Measurements from ENCODE around the gene CLSTN2. TPM values are rescaled to one million over a fixed set of nuclear protein-coding genes. Genes with fewer than 3 reads are reported as not detected.

The CLSTN2 gene
- total RNA-seq, 1 donor from 2014 or later: 3.9 TPM

GRCh38 chr3:139987908-139988307 lies 52.9 kb downstream of the CLSTN2 start:
- no peak for DNase-seq (ENCODE audit: low spot score)
- intact Hi-C loops (cut with DNase I): no loop called here

GRCh38 chr3:139988472-139989156 lies 53.6 kb downstream of the CLSTN2 start:
- DNase-seq (ENCODE audit: low spot score): no peak
- intact Hi-C loops (cut with DNase I): no loop called here

GRCh38 chr3:139994891-139995290 lies 59.9 kb downstream of the CLSTN2 start:
- DNase-seq (ENCODE audit: low spot score): no peak
- intact Hi-C loops (cut with DNase I): no loop called here

GRCh38 chr3:140004271-140004670 lies 69.3 kb downstream of the CLSTN2 start:
- DNase-seq (ENCODE audit: low spot score): no peak
- intact Hi-C loops (cut with DNase I): no loop called here

- intact Hi-C loops (cut with DNase I): no loop called here
- DNase-seq (ENCODE audit: low spot score): no peak
Measured at GRCh38 chr3:140006331-140006730, 71.3 kb downstream of the CLSTN2 start.

- DNase-seq (ENCODE audit: low spot score): no peak
- intact Hi-C loops (cut with DNase I): no loop called here
Measured at GRCh38 chr3:140007081-140007480, 72.1 kb downstream of the CLSTN2 start.

- no peak for DNase-seq (ENCODE audit: low spot score)
- intact Hi-C loops (cut with DNase I): no loop called here
Measured at GRCh38 chr3:140007911-140008869, 73.2 kb downstream of the CLSTN2 start.

GRCh38 chr3:140010391-140010790 lies 75.4 kb downstream of the CLSTN2 start:
- intact Hi-C loops (cut with DNase I): loop anchor here (2.0 kb wide), 1 partner anchor 36 kb away; no protein-coding TSS in a partner anchor
- DNase-seq (ENCODE audit: low spot score): no peak

GRCh38 chr3:140011086-140011485 lies 76.1 kb downstream of the CLSTN2 start:
- intact Hi-C loops (cut with DNase I): loop anchor here (2.0 kb wide), 1 partner anchor 36 kb away; no protein-coding TSS in a partner anchor
- DNase-seq (ENCODE audit: low spot score): no peak

GRCh38 chr3:140011611-140012277 lies 76.8 kb downstream of the CLSTN2 start:
- no peak for DNase-seq (ENCODE audit: low spot score)
- intact Hi-C loops (cut with DNase I): loop anchor here (2.0 kb wide), 1 partner anchor 37 kb away; no protein-coding TSS in a partner anchor

GRCh38 chr3:140013220-140013619 lies 78.2 kb downstream of the CLSTN2 start:
- intact Hi-C loops (cut with DNase I): no loop called here
- DNase-seq (ENCODE audit: low spot score): no peak

GRCh38 chr3:140014831-140015495 lies 80.0 kb downstream of the CLSTN2 start:
- no peak for DNase-seq (ENCODE audit: low spot score)
- intact Hi-C loops (cut with DNase I): no loop called here

- DNase-seq (ENCODE audit: low spot score): no peak
- intact Hi-C loops (cut with DNase I): no loop called here
Measured at GRCh38 chr3:140015741-140016140, 80.8 kb downstream of the CLSTN2 start.

- intact Hi-C loops (cut with DNase I): no loop called here
- DNase-seq (ENCODE audit: low spot score): no peak
Measured at GRCh38 chr3:140018556-140018955, 83.6 kb downstream of the CLSTN2 start.

GRCh38 chr3:140019946-140020345 lies 85.0 kb downstream of the CLSTN2 start:
- no peak for DNase-seq (ENCODE audit: low spot score)
- intact Hi-C loops (cut with DNase I): no loop called here

- no peak for DNase-seq (ENCODE audit: low spot score)
- intact Hi-C loops (cut with DNase I): no loop called here
Measured at GRCh38 chr3:140020541-140020940, 85.6 kb downstream of the CLSTN2 start.

- intact Hi-C loops (cut with DNase I): no loop called here
- DNase-seq (ENCODE audit: low spot score): no peak
Measured at GRCh38 chr3:140021269-140021668, 86.3 kb downstream of the CLSTN2 start.

- intact Hi-C loops (cut with DNase I): no loop called here
- DNase-seq (ENCODE audit: low spot score): no peak
Measured at GRCh38 chr3:140022066-140022770, 87.2 kb downstream of the CLSTN2 start.
